H1 (cell line): ENCODE data around the gene VSX1. TPM values are rescaled to one million over a fixed set of nuclear protein-coding genes. Genes with fewer than 3 reads are reported as not detected.

ENCODE experiments used
- BRCA1 ChIP-seq: IDR thresholded peaks from 2 replicates; pipeline ENCODE4 v1.6.1; 2012; ENCODE audit warnings: low read depth, low read length, improper control_type of control experiment
- CTBP2 ChIP-seq: IDR thresholded peaks from 2 replicates; pipeline ENCODE4 v1.7.0; 2011; ENCODE audit warnings: borderline replicate concordance, mild to moderate bottlenecking, moderate library complexity, mixed read lengths, low read length; ENCODE audit not compliant: insufficient read depth, insufficient read length
- EGR1 ChIP-seq: IDR thresholded peaks from 2 replicates; pipeline ENCODE4 v1.6.1; 2011; ENCODE audit warnings: low read depth, low read length, borderline replicate concordance
- GTF2F1 ChIP-seq: IDR thresholded peaks from 2 replicates; pipeline ENCODE4 v1.6.1; 2012; ENCODE audit warnings: low read depth, low read length, improper control_type of control experiment, borderline replicate concordance
- JUN ChIP-seq: IDR thresholded peaks from 2 replicates; pipeline ENCODE4 v1.6.1; 2011; ENCODE audit warnings: low read depth, mild to moderate bottlenecking, improper control_type of control experiment, low read length
- KDM4A ChIP-seq: IDR thresholded peaks from one replicate; pipeline ENCODE4 v1.7.1; 2012; ENCODE audit warnings: low read depth, mild to moderate bottlenecking, moderate library complexity, low read length, inconsistent platforms; ENCODE audit not compliant: severe bottlenecking
- SP4 ChIP-seq: IDR thresholded peaks from 2 replicates; pipeline ENCODE4 v1.6.1; 2012; ENCODE audit warnings: low read length, inconsistent platforms
- SRF ChIP-seq: IDR thresholded peaks from 2 replicates; pipeline ENCODE4 v1.6.1; 2011; ENCODE audit warnings: mild to moderate bottlenecking, low read depth, low read length, moderate library complexity
- TBP ChIP-seq: IDR thresholded peaks from 2 replicates; pipeline ENCODE4 v1.6.1; 2011; ENCODE audit warnings: low read depth, low read length, improper control_type of control experiment
- ZNF274 ChIP-seq: IDR thresholded peaks from 2 replicates; pipeline ENCODE4 v1.7.0; 2012; ENCODE audit warnings: low read length, borderline replicate concordance; ENCODE audit errors: extremely low read depth
- polyA plus RNA-seq, 7 experiments: library from polyadenylated mRNA; depleted of rRNA in 3 of 7; stranded (reverse) in 5 of 7; unstranded in 2 of 7; fragments of >200 nt in 5 of 7; fragments of 200-250 nt in 2 of 7; gene quantifications; 1 replicate in 5 of 7; 2 replicates in 1 of 7; 4 replicates in 1 of 7; pipeline versions ENCODE4 v1.2.1 to v1.2.3, GENCODE V29; 2011 to 2013; ENCODE audit warnings: missing spikeins in 2 of 7, mixed read lengths in 2 of 7
- total RNA-seq: library from RNA; stranded (reverse); fragmentation: NEBNext Ultra II Directional; extraction: Animal tissue kit (Norgen Biotek cat#: 25700); gene quantifications from 2 replicates; pipeline ENCODE4 v1.2.1, GENCODE V29; 2021
- TF ChIP-seq, protein P1 (sequence below): fragments of 300-600 bp; sonication (generic); IDR thresholded peaks from 2 replicates; pipeline ENCODE4 v1.7.1; 2012; ENCODE audit warnings: low read length, moderate library complexity, mild to moderate bottlenecking, inconsistent platforms; ENCODE audit not compliant: insufficient replicate concordance

The VSX1 gene
- total and polyA plus RNA-seq, 2 of the 8 experiments (the other 6 are each of a cell fraction or from before 2014, with no cell fraction given): 0.14 TPM; not detected in 1

GRCh38 chr20:25054096-25054820, 27.7 kb downstream of the VSX1 start (continued):
- TF ChIP-seq, protein P1, sequence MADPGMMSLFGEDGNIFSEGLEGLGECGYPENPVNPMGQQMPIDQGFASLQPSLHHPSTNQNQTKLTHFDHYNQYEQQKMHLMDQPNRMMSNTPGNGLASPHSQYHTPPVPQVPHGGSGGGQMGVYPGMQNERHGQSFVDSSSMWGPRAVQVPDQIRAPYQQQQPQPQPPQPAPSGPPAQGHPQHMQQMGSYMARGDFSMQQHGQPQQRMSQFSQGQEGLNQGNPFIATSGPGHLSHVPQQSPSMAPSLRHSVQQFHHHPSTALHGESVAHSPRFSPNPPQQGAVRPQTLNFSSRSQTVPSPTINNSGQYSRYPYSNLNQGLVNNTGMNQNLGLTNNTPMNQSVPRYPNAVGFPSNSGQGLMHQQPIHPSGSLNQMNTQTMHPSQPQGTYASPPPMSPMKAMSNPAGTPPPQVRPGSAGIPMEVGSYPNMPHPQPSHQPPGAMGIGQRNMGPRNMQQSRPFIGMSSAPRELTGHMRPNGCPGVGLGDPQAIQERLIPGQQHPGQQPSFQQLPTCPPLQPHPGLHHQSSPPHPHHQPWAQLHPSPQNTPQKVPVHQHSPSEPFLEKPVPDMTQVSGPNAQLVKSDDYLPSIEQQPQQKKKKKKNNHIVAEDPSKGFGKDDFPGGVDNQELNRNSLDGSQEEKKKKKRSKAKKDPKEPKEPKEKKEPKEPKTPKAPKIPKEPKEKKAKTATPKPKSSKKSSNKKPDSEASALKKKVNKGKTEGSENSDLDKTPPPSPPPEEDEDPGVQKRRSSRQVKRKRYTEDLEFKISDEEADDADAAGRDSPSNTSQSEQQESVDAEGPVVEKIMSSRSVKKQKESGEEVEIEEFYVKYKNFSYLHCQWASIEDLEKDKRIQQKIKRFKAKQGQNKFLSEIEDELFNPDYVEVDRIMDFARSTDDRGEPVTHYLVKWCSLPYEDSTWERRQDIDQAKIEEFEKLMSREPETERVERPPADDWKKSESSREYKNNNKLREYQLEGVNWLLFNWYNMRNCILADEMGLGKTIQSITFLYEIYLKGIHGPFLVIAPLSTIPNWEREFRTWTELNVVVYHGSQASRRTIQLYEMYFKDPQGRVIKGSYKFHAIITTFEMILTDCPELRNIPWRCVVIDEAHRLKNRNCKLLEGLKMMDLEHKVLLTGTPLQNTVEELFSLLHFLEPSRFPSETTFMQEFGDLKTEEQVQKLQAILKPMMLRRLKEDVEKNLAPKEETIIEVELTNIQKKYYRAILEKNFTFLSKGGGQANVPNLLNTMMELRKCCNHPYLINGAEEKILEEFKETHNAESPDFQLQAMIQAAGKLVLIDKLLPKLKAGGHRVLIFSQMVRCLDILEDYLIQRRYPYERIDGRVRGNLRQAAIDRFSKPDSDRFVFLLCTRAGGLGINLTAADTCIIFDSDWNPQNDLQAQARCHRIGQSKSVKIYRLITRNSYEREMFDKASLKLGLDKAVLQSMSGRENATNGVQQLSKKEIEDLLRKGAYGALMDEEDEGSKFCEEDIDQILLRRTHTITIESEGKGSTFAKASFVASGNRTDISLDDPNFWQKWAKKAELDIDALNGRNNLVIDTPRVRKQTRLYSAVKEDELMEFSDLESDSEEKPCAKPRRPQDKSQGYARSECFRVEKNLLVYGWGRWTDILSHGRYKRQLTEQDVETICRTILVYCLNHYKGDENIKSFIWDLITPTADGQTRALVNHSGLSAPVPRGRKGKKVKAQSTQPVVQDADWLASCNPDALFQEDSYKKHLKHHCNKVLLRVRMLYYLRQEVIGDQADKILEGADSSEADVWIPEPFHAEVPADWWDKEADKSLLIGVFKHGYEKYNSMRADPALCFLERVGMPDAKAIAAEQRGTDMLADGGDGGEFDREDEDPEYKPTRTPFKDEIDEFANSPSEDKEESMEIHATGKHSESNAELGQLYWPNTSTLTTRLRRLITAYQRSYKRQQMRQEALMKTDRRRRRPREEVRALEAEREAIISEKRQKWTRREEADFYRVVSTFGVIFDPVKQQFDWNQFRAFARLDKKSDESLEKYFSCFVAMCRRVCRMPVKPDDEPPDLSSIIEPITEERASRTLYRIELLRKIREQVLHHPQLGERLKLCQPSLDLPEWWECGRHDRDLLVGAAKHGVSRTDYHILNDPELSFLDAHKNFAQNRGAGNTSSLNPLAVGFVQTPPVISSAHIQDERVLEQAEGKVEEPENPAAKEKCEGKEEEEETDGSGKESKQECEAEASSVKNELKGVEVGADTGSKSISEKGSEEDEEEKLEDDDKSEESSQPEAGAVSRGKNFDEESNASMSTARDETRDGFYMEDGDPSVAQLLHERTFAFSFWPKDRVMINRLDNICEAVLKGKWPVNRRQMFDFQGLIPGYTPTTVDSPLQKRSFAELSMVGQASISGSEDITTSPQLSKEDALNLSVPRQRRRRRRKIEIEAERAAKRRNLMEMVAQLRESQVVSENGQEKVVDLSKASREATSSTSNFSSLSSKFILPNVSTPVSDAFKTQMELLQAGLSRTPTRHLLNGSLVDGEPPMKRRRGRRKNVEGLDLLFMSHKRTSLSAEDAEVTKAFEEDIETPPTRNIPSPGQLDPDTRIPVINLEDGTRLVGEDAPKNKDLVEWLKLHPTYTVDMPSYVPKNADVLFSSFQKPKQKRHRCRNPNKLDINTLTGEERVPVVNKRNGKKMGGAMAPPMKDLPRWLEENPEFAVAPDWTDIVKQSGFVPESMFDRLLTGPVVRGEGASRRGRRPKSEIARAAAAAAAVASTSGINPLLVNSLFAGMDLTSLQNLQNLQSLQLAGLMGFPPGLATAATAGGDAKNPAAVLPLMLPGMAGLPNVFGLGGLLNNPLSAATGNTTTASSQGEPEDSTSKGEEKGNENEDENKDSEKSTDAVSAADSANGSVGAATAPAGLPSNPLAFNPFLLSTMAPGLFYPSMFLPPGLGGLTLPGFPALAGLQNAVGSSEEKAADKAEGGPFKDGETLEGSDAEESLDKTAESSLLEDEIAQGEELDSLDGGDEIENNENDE: no peak
- TF ChIP-seq GTF2F1: no peak
- no peak for TF ChIP-seq ZNF274
- TF ChIP-seq JUN: no peak
- no peak for TF ChIP-seq SRF
- TF ChIP-seq SP4: no peak
- TF ChIP-seq EGR1: no peak
- TF ChIP-seq KDM4A: no peak
- TF ChIP-seq CTBP2: no peak
- TF ChIP-seq TBP: no peak
- no peak for TF ChIP-seq BRCA1
